Esophagus mucosa (tissue), 1 donor: ENCODE measurements around the gene AFF3. TPM values are rescaled to one million over a fixed set of nuclear protein-coding genes. Genes with fewer than 3 reads are reported as not detected.

Experiments used
- ATAC-seq: fragments of 200-7000 bp; cut with Tn5 transposase; one replicate; pipeline ENCODE4 v1.9.1; 2020
- total RNA-seq: library from RNA; stranded (reverse); gene quantifications from one replicate; pipeline ENCODE4 v1.2.4, GENCODE V29; 2023
- donor health status: DM: yes; HTN: yes; CAD: no.

Gene AFF3
- total RNA-seq, 1 donor from 2014 or later, result 0.96 TPM

- ATAC-seq, result no peak
Observed at GRCh38 chr2:100041946-100042345, 100.4 kb downstream of the AFF3 start.

GRCh38 chr2:100041385-100041784, 101.0 kb downstream of the AFF3 start:
- ATAC-seq, result no peak

- no peak for ATAC-seq
Observed at GRCh38 chr2:100040906-100041305, 101.5 kb downstream of the AFF3 start.

GRCh38 chr2:100039291-100039980, 103.0 kb downstream of the AFF3 start:
- no peak for ATAC-seq

- ATAC-seq, result no peak
Observed at GRCh38 chr2:100038011-100038410, 104.4 kb downstream of the AFF3 start.

- no peak for ATAC-seq
Observed at GRCh38 chr2:100036793-100037192, 105.6 kb downstream of the AFF3 start.

GRCh38 chr2:100036026-100036425, 106.4 kb downstream of the AFF3 start:
- ATAC-seq, result no peak

- no peak for ATAC-seq
Observed at GRCh38 chr2:100034431-100034830, 108.0 kb downstream of the AFF3 start.

GRCh38 chr2:100033976-100034375, 108.4 kb downstream of the AFF3 start:
- no peak for ATAC-seq

- ATAC-seq, result no peak
Observed at GRCh38 chr2:100031604-100032003, 110.8 kb downstream of the AFF3 start.

GRCh38 chr2:100029460-100029859, 112.9 kb downstream of the AFF3 start:
- no peak for ATAC-seq

- no peak for ATAC-seq
Observed at GRCh38 chr2:100021791-100022340, 120.5 kb downstream of the AFF3 start.

GRCh38 chr2:100019499-100019898, 122.9 kb downstream of the AFF3 start:
- no peak for ATAC-seq

- no peak for ATAC-seq
Observed at GRCh38 chr2:100018341-100019193, 123.8 kb downstream of the AFF3 start.

GRCh38 chr2:100017633-100018032, 124.8 kb downstream of the AFF3 start:
- ATAC-seq, result no peak

GRCh38 chr2:100016756-100017155, 125.6 kb downstream of the AFF3 start:
- no peak for ATAC-seq

GRCh38 chr2:100015849-100016248, 126.5 kb downstream of the AFF3 start:
- no peak for ATAC-seq

GRCh38 chr2:100013892-100014677, 128.3 kb downstream of the AFF3 start:
- ATAC-seq, result no peak

GRCh38 chr2:100012561-100012960, 129.8 kb downstream of the AFF3 start:
- no peak for ATAC-seq

- no peak for ATAC-seq
Observed at GRCh38 chr2:100011272-100011731, 131.1 kb downstream of the AFF3 start.

GRCh38 chr2:100010606-100011005, 131.8 kb downstream of the AFF3 start:
- no peak for ATAC-seq

GRCh38 chr2:100009743-100010142, 132.6 kb downstream of the AFF3 start:
- ATAC-seq, result no peak

- no peak for ATAC-seq
Observed at GRCh38 chr2:100008956-100009355, 133.4 kb downstream of the AFF3 start.
